Body of pancreas (tissue), 4 donors: ENCODE results near the gene CNGB1.

Experiments
- POLR2A ChIP-seq, 3 donors: fragments of 450-650 bp; IDR thresholded peaks; one replicate each; pipeline ENCODE4 v1.6.1; 2016; ENCODE audit warnings: antibody characterized with exemption in 3 of 3, mild to moderate bottlenecking in 2 of 3
- TF ChIP-seq, protein P1 (sequence below), 7 experiments: fragments of 450-650 bp in 4 of 7; fragments of 200-600 bp in 3 of 7; sonication (generic) in 3 of 7; IDR thresholded peaks; one replicate each; pipeline ENCODE4 v1.5.1; 2016 to 2019; ENCODE audit warnings: antibody characterized with exemption in 7 of 7

DNA sequence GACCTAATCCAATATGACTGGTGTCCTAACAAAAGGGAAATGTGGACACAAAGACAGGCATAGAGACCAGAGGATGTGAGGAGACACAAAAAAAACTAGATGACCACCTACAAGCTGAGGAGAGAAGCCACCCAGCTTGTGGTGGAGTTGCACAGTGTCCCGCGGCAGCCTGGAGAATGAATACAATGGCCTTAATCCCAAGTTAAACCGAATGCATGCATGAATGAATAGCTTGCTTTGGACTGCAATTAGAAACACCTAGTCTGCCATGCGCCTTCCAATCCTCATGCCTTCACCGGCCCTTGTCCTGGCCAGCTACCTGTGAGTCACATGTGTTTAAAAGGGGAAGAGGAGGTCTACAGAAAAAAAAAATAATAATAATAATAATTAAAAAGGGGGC lies 72.0 kb downstream of the CNGB1 start:
- TF ChIP-seq, protein P1, sequence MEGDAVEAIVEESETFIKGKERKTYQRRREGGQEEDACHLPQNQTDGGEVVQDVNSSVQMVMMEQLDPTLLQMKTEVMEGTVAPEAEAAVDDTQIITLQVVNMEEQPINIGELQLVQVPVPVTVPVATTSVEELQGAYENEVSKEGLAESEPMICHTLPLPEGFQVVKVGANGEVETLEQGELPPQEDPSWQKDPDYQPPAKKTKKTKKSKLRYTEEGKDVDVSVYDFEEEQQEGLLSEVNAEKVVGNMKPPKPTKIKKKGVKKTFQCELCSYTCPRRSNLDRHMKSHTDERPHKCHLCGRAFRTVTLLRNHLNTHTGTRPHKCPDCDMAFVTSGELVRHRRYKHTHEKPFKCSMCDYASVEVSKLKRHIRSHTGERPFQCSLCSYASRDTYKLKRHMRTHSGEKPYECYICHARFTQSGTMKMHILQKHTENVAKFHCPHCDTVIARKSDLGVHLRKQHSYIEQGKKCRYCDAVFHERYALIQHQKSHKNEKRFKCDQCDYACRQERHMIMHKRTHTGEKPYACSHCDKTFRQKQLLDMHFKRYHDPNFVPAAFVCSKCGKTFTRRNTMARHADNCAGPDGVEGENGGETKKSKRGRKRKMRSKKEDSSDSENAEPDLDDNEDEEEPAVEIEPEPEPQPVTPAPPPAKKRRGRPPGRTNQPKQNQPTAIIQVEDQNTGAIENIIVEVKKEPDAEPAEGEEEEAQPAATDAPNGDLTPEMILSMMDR (IDR thresholded peaks at IDR 0.05), result no peak
- TF ChIP-seq POLR2A (IDR thresholded peaks at IDR 0.05), result no peak
